CD4-positive, alpha-beta T cell treated with Interleukin-2 at 100 ng/mL for 4 hours (primary cell): ENCODE results near the gene WWP2.
"Not testable (repeated sequence)": the region's sequence is repeated elsewhere in the genome, so short reads cannot be mapped to it uniquely, and the experiment has no call there.

Source experiments
- DNase-seq: peaks from one replicate; pipeline ENCODE4 v3.0.0-alpha.2; 2020; ENCODE audit warnings: low spot score

The WWP2 gene

DNA sequence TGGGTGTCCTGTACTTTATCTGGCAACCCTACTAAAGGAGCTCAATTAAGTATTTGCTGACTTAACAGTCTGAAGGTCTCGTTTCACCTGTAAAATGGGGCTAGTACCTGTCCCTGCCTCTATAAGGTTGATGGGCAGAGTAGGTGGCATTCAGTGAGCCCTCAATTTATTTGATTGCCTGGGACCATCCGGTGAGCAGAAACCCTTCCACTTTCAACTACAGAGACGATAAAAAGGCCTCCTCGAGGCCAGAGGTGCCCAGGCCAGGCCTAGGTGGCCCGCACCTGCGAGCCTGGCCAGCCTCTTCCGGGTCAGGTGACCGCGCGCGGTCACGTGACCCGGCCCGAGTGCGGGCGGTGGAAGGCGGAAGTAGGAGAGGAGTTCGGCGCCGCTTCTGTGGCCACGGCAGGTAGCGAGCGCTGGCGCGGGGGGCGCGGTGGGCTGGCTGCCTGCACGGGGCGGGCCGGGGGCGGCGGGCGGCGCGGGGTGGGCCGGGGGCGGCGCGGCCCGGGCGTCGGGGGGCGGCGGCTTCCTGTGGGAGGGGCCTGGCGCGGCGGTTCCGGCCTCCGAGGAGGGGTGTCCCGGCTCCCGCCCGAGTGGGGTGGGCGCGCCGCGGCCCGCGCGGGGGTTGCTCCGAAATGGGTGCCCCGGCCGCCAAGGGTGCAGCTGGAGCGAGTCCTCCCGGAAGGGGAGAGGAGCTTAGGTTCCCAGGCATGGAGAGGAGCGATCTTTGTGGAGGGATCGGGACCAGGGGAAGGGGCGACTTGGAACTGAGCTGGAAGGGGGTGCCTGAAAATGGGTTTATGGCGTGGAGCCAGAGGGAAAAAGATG is at the start of gene WWP2:
Gene WWP2 (plus strand): TSS at position 350 of the 831 bp plus-strand sequence. CDS start 24,679 bp downstream, outside the sequence.
- DNase-seq: peak; percentile 76

DNA sequence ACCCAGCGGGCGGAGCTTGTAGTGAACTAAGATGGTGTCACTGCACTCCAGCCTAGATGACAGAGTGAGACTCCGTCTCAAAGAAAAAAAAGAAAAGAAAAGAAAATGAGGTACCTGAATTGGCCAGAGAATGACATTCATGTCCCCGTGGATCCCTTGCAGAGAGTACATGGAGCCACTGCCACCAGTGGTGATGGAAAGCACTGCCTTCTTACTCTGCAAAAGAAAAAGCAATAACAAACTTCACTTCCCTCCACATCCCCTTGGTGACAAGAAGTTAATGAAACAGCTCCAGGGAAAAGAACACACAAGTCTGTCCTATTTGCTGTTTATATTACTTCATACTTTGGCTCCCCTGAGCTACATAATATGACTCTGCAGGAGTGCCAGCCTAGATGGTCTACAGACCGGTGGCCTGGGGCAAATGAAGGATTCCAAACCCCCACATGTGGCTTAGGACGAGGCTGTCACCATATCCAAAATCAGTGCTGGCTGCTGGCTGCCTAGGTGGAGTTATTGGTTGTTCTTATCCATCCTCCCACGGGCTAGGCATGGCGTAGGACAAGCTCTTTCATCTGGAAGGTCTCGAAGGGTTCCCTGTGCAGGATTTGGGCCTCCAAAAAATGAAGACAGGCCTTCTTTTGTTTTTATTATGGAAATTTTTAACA is 49.1 kb upstream of the WWP2 start:
- no peak for DNase-seq

DNA sequence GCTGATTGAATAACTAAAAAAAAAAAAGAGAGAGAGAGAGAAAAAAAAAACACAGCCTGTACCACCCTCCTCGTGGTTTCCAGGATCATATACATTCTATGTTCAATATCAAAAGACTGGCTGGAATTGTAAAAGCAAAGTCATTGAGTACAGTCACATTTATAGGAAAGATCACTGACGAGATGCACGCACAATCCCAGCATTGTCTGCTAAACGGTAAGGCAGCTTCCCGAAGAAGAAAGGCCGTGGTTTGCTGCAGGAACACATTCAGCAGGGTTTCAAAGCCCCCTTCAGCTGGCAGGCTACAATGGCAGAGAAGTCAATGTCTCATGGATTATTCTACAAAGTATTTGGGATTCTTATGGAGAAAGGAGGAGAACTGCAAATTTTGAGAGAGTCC is 45.1 kb upstream of the WWP2 start:
- no peak for DNase-seq

DNA sequence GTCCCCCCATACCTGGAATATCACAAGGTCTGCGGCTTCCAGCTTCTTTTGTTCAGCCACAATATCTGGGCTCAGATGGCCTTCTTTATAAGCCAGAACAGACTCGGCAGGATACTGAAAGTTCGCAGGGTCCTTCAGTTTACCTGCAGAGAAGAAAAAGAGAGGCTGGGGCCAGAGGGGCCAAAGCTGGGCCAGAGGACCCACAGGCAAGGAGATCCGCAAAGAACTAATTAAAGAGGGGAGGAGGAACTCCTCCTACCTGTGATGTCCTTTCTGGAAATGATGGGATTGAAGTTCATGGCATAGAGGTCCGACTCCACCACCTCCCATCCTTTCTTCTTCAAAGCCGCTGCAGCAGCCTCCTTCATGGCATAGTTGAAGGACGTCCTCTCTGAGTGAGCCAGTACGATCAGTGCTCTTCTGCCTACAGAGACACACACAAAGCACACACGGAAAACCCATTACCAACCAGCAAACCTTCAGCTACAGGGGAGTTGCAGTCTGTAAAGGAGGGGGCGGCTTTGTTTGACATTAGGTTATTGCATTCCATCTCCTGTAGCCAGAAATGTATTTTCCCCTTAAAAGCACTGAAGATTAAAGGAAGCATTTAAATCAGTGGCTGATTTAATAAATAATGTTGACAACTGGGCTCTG is 43.9 kb upstream of the WWP2 start:
- no peak for DNase-seq

DNA sequence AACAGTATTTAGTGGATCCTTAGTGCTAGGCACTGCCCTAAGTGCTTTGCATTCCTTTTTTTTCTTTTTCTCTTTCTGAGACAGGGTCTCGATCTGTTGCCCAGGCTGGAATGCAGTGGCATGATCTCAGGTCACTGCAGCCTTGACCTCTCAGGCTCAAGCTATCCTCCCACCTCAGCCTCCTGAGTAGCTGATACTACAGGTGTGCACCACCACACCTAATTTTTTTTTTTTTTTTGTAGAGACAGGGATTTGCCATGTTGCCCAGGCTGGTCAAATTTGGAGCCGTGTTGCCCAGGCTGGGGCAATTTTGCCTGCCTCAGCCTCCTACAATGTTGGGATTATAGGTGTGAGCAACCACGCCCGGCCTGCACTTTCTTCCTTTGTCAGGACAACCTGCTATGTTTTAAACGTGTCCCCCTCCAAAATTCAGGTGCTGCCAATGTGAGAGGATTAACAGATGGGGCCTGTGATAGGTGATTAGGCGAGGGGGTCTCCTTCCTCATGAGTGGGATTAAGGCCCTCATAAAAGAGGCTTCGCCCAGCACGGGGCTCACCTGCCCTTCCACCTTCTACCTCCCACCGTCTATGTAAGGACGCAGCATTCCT is 41.2 kb upstream of the WWP2 start:
- DNase-seq: no peak

DNA sequence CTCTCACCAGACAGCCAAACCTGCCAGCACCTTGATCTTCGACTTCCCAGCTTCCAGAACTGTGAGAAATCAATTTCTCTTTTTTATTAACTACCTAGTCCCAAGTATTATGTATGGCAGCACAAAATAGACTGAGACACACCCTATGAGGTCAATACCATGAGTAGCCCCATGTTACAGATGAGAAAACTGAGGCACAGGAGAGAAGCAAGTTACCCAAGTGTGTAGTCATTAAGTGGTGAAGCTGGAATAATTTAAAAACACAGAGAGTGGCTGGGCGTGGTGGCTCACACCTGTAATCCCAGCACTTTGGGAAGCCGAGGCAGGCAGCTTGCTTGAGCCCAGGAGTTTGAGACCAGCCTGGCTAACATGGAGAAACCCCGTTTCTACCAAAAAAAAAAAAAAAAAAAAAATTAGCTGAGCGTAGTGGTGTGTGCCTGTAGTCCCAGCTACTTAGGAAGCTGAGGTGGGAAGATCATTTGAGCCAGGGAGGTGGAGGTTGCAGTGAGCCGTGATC is 40.6 kb upstream of the WWP2 start:
- DNase-seq: no peak

DNA sequence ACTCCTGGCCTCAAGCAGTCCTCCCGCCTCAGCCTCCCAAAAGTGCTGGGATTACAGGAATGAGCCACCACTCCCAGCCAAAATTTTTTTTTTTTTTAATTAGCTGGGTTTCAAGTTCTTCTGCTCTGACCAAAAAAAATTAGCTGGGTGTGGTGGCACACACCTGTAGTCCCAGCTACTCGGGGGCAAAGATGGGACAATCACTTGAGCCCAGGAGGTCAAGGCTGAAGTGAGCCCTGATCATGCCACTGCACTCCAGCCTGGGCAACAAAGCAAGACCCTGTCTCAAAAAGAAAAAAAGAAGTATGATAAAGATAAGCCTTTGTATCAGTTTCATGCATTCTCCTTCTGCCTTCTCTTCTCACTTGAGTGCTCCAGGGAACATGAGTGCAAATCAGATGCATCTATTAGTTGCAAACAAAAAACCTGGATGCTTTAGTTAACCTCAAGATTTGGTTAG is 37.7 kb upstream of the WWP2 start:
- DNase-seq: no peak

DNA sequence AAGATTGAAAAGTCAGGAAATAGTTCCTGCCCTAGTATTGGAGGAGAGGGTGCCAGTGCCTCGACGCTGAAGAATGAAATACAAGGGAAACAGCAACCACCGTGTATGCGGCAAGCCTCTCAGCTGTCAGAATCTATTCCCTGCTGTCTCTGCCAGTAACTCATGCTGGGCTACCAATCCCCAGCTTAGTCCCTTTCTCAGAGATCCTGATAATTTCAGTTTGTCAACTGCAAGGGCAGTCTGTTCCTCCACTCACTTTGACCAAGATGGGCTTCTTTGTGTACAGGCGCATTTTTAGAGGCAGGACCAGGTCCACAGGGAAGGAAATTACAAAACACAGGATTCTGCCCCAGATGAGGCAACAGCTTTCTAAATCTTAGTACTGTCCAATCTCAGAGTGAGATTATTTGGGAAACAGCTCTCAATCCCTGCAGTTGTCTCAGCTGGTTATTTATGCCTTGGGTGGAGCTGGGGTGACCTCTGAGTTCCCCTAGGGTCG is 37.1 kb upstream of the WWP2 start:
- DNase-seq: no peak

DNA sequence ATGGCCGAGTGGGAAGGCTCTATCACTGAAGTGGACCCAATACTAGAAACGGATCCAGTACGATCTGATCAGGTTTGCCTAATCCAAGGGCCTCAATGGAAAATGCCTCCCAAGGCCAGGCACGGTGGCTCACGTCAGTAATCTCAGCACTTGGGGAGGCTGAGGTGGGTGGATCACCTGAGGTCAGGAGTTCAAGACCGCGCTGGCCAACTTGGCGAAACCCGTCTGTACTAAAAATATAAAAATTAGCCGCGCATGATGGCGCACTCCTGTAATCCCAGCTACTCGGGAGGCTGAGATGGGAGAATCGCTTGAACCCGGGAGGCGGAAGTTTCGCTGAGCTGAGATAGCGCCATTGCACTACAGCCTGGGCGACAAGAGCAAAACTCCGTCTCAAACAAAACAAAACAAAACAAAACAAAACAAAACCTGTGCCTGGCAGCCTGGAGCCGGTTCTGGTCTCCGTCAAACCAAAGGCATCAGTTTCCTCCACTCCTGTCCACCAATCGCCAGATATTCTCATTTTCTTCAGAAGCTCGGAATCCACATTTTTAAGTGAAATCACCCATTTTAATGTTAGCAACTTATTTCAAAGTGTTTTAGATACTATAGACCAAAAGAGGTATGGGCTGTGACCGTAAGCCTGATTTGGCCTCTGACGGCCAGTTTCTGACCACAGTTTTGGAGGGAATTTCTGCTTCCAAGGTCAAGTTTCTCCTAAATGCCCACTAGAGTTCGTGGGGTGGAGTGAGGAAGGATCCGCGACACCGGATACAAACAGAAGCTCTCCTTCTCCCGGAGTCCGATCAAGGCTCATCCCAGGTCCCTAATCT is 36.4 kb upstream of the WWP2 start:
- DNase-seq: no peak

DNA sequence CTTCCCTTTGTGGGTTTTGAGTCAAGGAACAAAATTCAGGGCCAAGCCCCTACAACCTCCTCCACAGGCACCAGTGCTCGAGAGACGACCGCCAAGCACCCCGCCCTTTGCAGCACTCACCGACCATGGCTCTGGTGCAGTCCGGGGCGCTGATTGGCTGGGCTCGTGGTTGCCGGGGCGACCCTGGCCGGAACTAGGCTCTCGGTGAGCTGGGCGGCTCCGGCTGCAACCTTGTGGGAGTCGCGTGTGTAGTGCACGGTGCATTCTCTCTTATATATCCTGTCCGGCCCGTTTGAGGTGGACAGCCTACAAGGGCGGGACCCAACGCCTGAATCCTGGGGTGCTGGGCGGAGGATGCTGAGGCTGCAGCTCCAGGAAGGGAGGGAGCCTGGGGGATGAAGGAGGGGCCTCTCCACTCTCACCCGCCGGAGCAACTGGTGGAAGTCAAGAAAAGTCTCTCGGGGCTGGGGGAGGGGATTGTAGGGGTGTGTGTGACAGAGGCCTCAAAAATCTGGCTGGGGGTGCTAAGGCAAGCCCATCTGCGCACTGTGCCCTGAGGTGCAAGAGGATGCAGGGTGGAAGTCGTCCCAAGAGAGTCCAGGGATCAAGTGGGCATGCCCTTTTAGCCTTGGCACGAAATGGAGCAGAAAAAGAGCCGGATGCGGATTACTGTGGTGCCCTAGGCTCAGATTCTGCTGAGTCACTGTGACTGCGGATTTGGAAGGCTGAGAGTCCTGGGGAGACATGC is 35.6 kb upstream of the WWP2 start, which contains the start of gene NQO1:
Gene NQO1 (minus strand): TSS at position 248 of the 748 bp plus-strand sequence. CDS start 121 bp downstream, at position 127.
- peak; percentile 91 for DNase-seq

DNA sequence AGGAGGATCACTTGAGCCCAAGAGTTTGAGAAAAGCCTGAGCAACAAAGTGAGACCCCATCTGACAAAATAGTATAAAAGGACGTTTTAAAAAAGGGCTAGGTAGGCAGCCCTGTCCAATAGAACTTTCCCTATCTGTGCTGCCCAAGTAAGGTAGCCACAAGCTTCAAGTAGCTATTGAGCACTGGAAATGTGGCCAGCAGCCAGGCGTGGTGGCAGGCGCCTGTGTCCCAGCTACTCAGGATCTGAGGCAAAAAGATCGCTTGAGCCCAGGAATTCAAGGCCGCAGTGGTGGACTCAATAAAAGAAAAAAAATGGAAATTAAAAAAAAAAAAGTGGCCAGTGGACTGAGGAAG is 34.2 kb upstream of the WWP2 start:
- DNase-seq: no peak

DNA sequence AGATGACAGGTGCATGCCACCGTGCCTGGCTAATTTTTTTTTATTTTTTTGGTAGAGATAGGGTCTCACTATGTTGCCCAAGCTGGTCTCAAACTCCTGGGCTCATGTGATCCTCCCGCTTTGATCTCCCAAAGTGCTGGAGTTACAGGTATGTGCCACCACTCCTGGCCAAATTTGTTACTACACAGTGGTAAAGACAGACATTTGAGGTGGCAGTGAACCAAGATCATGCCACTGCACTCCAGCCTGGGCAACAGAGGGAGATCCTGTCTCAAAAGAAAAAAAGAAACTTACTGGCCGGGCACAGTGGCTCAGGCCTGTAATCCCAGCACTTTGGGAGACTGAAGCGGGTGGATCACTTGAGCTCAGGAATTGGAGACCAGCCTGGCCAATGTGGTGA is 33.1 kb upstream of the WWP2 start:
- not testable (repeated sequence) for DNase-seq

DNA sequence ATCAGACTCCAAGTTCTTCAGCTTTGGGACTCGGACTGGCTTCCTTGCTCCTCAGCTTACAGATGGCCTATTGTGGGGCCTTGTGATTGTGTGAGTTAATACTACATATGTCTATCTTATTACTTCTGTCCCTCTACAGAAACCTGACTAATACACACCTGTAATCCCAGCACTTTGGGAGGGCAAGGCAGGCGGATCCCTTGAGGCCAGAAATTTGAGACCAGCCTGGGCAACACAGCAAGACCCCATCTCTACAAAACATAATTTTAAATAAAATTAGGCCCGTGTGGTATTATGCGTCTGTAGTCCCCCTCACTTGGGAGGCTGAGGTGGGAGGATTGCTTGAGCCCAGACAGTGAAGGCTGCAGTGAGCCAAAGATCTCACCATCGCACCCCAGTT is 30.9 kb upstream of the WWP2 start:
- DNase-seq: not testable (repeated sequence)

DNA sequence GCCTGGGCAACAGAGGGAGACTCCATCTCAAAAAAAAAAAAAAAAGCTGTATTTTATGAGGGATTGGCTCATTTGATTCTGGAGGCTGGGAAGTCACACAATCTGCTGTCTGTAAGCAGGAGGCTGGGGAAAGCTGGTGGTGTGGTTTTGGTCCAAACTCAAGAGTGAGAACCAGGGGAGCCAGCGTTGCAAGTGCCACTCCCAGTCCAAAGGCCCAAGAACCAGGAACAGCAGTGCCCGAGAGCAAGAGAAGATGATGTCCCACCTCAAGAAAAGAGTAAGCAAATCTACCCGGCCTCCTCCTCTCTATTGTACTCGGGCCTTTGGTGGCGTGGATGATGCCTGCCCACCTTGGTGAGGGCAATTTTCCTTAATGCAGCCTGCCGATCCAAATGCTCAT is 30.0 kb upstream of the WWP2 start:
- no peak for DNase-seq

DNA sequence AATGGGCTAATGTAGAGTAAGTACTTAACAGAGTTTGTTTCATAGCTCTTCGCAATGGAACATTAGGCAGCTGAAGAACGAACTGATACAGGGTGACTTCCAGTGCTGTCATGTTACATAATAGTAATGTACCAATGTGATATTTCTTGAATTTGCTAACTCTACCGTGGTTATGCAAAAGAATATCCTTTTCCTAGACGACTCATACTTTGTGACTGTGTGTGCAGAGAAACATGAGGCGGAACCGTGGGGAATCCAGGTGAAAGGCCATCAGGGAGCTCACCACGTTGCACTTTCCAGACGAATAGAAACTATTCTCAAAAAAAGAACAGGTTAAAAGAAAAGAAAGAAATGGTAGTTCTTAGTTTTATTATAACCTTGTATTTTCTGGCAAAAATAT is 20.6 kb upstream of the WWP2 start:
- DNase-seq: no peak

DNA sequence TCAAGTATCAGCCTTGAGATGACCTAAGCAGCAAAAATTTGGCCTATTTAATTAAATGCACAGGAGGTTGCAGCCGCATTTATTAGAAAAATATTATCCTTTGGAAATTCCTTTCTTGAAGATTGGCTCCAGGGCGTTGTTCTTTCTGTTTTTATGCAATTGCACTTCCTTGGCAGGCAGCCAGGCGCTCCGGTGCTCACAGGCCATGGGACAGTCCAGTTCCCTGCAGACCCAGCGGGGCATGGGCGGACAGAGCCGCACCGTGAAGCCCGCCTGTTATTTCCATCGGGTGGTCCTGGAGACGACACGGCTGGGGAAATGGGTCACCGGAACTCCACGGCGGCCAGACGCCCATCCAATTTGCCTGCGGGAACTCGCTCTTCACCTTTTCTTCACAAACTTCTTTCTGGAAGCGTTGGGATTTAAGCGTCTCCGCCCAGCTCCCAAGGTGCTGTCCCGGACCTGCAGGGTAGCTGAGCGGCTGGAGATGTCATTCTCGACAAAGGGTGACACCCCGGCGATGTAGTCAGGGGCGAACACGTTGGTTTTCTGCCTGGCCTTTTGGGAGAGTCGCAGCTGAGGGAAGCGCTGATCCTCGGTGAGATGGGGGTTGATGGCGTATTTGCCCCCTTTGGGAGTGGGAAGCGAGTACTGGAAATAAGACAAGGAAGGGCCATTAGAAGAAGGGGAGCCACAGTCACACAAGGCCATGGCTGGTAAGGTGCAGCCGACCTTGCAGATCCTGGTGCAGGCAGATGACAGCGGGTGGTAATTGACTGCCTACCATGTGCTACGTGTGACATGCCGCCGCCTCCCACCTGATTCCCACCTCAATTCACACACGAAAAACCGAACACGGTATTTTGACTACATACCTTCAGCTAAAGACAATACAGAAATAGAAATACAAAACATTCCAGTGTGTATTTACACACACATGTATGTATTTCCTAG is 19.9 kb upstream of the WWP2 start:
- no peak for DNase-seq

DNA sequence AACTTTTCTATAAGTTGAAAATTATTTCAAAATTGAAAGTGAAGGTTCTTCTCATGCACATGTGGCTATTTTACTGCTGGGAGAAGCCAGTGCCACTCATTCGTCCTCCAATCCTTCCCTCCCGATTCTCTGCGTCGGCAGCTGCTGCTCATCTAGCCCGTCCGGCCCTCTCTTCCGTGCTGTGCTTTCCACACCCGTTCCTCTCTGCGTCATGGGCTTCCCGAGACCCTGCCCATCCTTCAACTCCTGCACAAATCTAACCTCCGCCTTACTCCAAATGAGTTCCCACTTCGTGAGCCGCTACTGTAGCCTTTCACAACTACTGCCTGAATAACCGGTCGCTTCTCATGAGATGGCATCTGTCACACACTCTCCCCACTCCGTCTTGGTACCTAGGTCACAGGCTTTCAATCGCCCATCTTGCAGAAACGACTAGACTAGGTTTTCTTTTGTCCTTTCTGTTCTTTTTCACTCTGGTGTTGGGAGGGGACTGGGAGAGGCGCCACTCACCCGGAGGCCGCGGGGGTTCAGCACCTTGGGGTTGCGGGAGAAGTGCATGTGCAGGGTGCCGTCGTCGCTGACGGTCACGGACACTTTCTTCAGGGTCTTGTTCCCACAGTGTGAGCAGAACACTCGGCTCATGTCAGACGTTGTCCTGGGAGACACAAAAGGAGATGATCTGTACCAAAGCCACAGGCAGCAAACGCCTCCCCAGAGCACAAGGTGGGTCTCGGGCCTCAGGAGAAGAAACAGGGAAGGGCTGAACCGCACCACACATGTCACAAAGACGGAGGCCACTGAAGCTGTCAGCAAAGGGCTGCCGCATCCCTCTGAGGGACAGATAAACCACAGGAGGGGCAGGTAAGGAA is 17.5 kb upstream of the WWP2 start:
- no peak for DNase-seq

DNA sequence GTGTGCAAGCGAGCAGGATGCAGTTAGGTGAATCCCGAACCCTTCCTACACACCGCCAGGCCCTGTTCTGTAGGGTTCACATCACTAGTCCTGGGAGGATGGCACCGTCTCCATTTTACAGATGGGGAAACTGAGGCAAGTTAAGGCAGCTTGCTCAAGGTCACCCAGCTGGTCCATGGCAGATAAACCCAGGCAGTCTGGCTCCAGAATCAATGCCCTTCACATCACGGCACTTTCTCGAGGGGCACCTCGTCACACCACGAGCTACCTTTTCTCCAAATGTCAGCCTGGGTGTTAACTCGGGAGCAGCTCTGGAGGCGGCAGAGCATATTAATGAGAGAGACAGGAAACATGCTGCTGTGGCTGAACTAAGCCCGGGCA is 16.9 kb upstream of the WWP2 start:
- no peak for DNase-seq
